ENCODE measurements around the gene DIP2C.
A peak's percentile ranks its signal among the peaks of the same experiment; 100 is the strongest.

DIP2C gene

DNA sequence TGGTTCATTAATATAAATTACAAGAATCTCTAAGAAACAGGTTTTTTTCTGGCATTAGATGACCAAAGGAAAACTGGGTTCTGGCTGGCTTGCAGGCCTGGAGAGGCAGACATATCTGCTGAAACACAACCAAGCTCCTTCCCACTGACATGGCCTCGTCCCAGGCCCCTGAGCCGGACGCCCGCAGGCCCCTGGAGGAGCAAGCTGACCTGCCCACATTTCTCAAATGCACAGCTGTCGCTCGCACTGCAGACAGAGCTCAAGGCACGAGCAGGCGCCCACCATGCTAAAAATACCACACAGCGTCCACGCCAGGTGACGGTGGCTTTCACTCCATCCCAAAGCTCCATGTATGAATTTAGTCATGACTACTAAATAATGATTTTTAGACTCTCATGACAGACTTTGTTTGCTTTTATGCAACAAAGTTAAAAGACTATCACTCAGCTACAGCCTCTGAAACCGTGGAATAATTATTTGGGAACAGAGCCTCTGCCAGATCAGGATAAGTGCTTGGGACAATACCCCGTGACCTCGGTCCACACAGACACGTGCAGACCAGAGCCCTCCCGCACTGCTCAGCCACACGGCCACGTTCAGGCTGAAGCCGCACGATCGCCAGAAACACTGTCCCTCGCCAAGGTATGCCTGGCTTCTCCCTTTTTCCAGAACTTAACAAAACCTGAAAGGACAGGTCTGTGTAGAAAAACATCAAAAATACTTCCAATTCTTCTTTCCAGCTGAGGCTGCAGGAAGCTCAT, 71.1 kb downstream of the DIP2C start:
- Histone ChIP-seq H4K12ac (ENCODE audit: low read depth, low read length) (no peak overlapping the region), H4K91ac (ENCODE audit: low read depth, low read length) (no peak overlapping the region), H2AFZ (ENCODE audit: insufficient read depth, low read length, poor library complexity) (no peak overlapping the region), H3K79me1 (ENCODE audit: low read length) (peaks cover 8% of the 10 kb centered on the region), H3K27me3 (ENCODE audit: insufficient read depth, low read length) (no peaks in the 10 kb centered on the region), H3K4ac (ENCODE audit: low read depth, low read length) (no peak overlapping the region), H3K14ac (ENCODE audit: low read length) (no peak overlapping the region), H4K8ac (ENCODE audit: low read depth, low read length) (no peak overlapping the region), H3K27ac (ENCODE audit: low read depth, low read length) (no peak overlapping the region), H3K4me3 (ENCODE audit: low read depth, low read length) (no peak overlapping the region), H3K4me1 (ENCODE audit: control insufficient read depth in 1 of 2, insufficient read depth in 2 of 2, low read length in 2 of 2) (peaks cover 25 to 26% of the 10 kb centered on the region in 2 experiments), H2AK5ac (ENCODE audit: low read length) (no peak overlapping the region), H3K9me3 (ENCODE audit: insufficient read depth, low read depth, low read length) (peaks cover 2% of the 10 kb centered on the region), H3K36me3 (ENCODE audit: control insufficient read depth in 1 of 2, insufficient read depth in 2 of 2, low read length in 2 of 2) (peaks cover 0 to 3% of the 10 kb centered on the region in 2 experiments), H3K79me2 (ENCODE audit: control insufficient read depth, insufficient read depth, low read length, poor library complexity) (peaks cover 2% of the 10 kb centered on the region), H3K23ac (ENCODE audit: low read length) (no peak overlapping the region), H3K18ac (ENCODE audit: low read length) (peak overlapping the region; percentile 49), H2BK12ac (ENCODE audit: low read length) (no peak overlapping the region), H2BK120ac (ENCODE audit: insufficient read depth, low read length, poor library complexity) (no peak overlapping the region), H3K4me2 (ENCODE audit: low read length) (no peak overlapping the region), H3K9ac (ENCODE audit: low read length) (no peak overlapping the region), H2BK5ac (ENCODE audit: low read depth, low read length, poor library complexity) (no peak overlapping the region)
- DNase-seq, result peak; percentile 89 to 91
- WGBS (ENCODE audit: extremely low coverage, insufficient coverage, insufficient read length), result no CpG with 5 or more reads among the region's 22 CpGs

DNA sequence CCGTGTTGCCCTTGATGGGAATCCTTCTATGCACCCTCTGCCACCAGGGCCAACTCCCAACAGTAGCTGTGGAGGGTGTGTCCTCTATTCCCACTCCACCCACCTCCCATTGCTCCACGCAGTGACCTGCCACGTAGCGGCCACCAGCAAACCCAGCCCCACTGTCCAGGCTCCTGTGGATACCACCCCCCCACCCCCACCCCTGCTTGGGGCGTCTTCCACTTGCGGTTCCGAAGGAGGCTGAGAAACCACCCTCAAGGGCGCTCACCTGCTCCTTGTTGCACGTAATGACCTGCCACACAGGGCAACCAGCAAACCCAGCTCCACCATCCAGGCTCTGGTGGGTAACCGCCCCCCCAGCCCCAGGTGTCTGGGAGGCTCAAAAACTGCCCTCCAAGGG, 72.0 kb downstream of the DIP2C start:
- no peak overlapping the region for H2AFZ ChIP-seq (ENCODE audit: insufficient read depth, low read length, poor library complexity)
- no peak overlapping the region for H4K91ac ChIP-seq (ENCODE audit: low read depth, low read length)
- H2BK120ac ChIP-seq (ENCODE audit: insufficient read depth, low read length, poor library complexity), result no peak overlapping the region
- no peak overlapping the region for H3K9ac ChIP-seq (ENCODE audit: low read length)
- no CpG with 5 or more reads among the region's 10 CpGs for WGBS (ENCODE audit: extremely low coverage, insufficient coverage, insufficient read length)
- H4K8ac ChIP-seq (ENCODE audit: low read depth, low read length), result peak overlapping the region; percentile 12
- H4K12ac ChIP-seq (ENCODE audit: low read depth, low read length), result no peak overlapping the region
- H3K27ac ChIP-seq (ENCODE audit: low read depth, low read length), result no peak overlapping the region
- no peak overlapping the region for H2BK12ac ChIP-seq (ENCODE audit: low read length)
- no peak overlapping the region for H3K23ac ChIP-seq (ENCODE audit: low read length)
- H3K9me3 ChIP-seq (ENCODE audit: insufficient read depth, low read depth, low read length), result no peaks in the 10 kb centered on the region
- H3K27me3 ChIP-seq (ENCODE audit: insufficient read depth, low read length), result no peaks in the 10 kb centered on the region
- H3K79me1 ChIP-seq (ENCODE audit: low read length), result peaks cover 11% of the 10 kb centered on the region
- no peak overlapping the region for H3K4me2 ChIP-seq (ENCODE audit: low read length)
- H2AK5ac ChIP-seq (ENCODE audit: low read length), result no peak overlapping the region
- peaks cover 0 to 3% of the 10 kb centered on the region in 2 experiments for H3K36me3 ChIP-seq (ENCODE audit: control insufficient read depth in 1 of 2, insufficient read depth in 2 of 2, low read length in 2 of 2)
- H3K79me2 ChIP-seq (ENCODE audit: control insufficient read depth, insufficient read depth, low read length, poor library complexity), result peaks cover 2% of the 10 kb centered on the region
- H3K4me3 ChIP-seq (ENCODE audit: low read depth, low read length), result no peak overlapping the region
- no peak overlapping the region for H2BK5ac ChIP-seq (ENCODE audit: low read depth, low read length, poor library complexity)
- H3K14ac ChIP-seq (ENCODE audit: low read length), result no peak overlapping the region
- H3K4me1 ChIP-seq (ENCODE audit: control insufficient read depth in 1 of 2, insufficient read depth in 2 of 2, low read length in 2 of 2), result peaks cover 33 to 35% of the 10 kb centered on the region in 2 experiments
- DNase-seq, result no peak
- H3K4ac ChIP-seq (ENCODE audit: low read depth, low read length), result no peak overlapping the region
- H3K18ac ChIP-seq (ENCODE audit: low read length), result peak overlapping the region; percentile 48

DNA sequence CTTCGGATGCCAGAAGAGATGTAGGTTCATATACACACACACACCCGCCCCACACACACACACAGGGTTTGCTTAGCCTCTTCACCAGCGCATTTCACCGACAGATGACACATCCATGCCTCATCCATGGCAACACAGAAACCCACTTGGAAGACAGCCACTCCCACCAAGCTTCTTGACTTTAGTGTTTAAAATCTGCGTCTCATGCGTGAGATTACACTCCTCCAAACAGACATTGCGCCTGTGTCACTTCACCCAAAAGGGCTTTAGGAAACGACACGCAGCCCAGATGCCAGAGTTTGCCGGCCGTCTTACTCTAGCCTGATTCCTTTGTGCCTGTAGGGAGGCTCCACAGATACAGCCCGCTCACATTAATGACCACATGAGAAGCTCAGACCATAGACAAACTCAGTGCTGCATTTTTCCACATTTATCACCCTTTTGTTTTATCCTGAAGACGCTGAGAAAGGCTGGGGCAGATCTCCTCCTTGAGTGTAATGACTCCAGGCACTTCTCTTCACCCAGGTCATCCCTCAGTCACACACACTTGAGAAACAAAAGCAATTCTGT, 73.8 kb downstream of the DIP2C start:
- H2BK12ac ChIP-seq (ENCODE audit: low read length), result no peak overlapping the region

DNA sequence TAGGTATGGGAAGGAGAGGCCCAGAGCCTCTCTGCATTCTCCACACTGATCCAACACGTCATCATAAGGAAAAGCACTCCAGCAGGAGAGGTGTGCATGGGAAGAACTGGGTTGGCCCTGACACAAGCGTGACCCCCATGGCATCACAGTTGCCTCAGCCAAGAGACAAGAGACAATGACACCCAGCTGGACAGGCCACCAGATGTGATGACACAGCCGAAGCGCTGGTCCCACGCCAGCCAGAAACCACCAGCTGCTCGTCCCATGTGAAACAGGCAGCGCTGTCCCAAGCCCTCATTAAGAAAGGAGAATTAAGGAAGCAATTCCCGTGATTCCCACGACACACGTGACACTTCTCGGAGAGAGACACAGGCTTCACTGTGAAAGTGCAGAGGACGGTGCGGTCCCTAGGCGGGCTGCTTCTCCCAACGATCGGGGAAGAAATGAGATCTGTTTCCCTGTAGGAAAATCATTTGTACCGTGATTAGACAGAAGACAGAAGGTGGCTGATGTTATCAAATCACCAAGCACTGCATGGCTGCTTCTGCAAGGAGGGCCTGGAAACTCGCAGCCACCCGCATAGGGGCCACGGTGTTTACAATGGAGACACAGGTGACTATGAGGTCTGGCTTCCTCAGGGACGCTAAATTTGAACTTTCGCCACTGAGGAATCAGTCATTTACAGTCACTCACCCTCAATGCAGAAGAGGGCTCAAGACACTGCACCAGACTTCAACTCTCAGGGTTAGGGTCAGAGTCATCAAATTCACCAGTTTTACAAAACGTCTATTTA, 74.5 kb downstream of the DIP2C start:
- Histone ChIP-seq H3K79me2 (ENCODE audit: control insufficient read depth, insufficient read depth, low read length, poor library complexity) (peaks cover 2% of the 10 kb centered on the region), H3K27me3 (ENCODE audit: insufficient read depth, low read length) (no peaks in the 10 kb centered on the region), H2BK5ac (ENCODE audit: low read depth, low read length, poor library complexity) (no peak overlapping the region), H3K79me1 (ENCODE audit: low read length) (peaks cover 11% of the 10 kb centered on the region), H4K8ac (ENCODE audit: low read depth, low read length) (no peak overlapping the region), H3K36me3 (ENCODE audit: control insufficient read depth in 1 of 2, insufficient read depth in 2 of 2, low read length in 2 of 2) (no peaks in the 10 kb centered on the region), H2AFZ (ENCODE audit: insufficient read depth, low read length, poor library complexity) (no peak overlapping the region), H3K14ac (ENCODE audit: low read length) (no peak overlapping the region), H3K4me3 (ENCODE audit: low read depth, low read length) (no peak overlapping the region), H3K27ac (ENCODE audit: low read depth, low read length) (no peak overlapping the region), H3K9ac (ENCODE audit: low read length) (no peak overlapping the region), H3K4me1 (ENCODE audit: control insufficient read depth in 1 of 2, insufficient read depth in 2 of 2, low read length in 2 of 2) (peaks cover 37 to 40% of the 10 kb centered on the region in 2 experiments), H4K91ac (ENCODE audit: low read depth, low read length) (no peak overlapping the region), H2AK5ac (ENCODE audit: low read length) (no peak overlapping the region), H2BK120ac (ENCODE audit: insufficient read depth, low read length, poor library complexity) (no peak overlapping the region), H3K4ac (ENCODE audit: low read depth, low read length) (no peak overlapping the region), H3K4me2 (ENCODE audit: low read length) (no peak overlapping the region), H4K12ac (ENCODE audit: low read depth, low read length) (no peak overlapping the region), H3K23ac (ENCODE audit: low read length) (no peak overlapping the region), H2BK12ac (ENCODE audit: low read length) (peak overlapping the region; percentile 7), H3K18ac (ENCODE audit: low read length) (no peak overlapping the region), H3K9me3 (ENCODE audit: insufficient read depth, low read depth, low read length) (no peaks in the 10 kb centered on the region)
- no CpG with 5 or more reads among the region's 23 CpGs for WGBS (ENCODE audit: extremely low coverage, insufficient coverage, insufficient read length)
- DNase-seq, result peak; percentile 95 to 98

More for the DNA sequence above, 73.8 kb downstream of the DIP2C start:
- WGBS (ENCODE audit: extremely low coverage, insufficient coverage, insufficient read length), result no CpG with 5 or more reads among the region's 13 CpGs
- Histone ChIP-seq H3K4me1 (ENCODE audit: control insufficient read depth in 1 of 2, insufficient read depth in 2 of 2, low read length in 2 of 2) (peaks cover 33 to 38% of the 10 kb centered on the region in 2 experiments), H3K9ac (ENCODE audit: low read length) (no peak overlapping the region), H3K18ac (ENCODE audit: low read length) (no peak overlapping the region), H3K27me3 (ENCODE audit: insufficient read depth, low read length) (no peaks in the 10 kb centered on the region), H3K79me1 (ENCODE audit: low read length) (peaks cover 11% of the 10 kb centered on the region), H3K4ac (ENCODE audit: low read depth, low read length) (no peak overlapping the region), H4K8ac (ENCODE audit: low read depth, low read length) (no peak overlapping the region), H3K79me2 (ENCODE audit: control insufficient read depth, insufficient read depth, low read length, poor library complexity) (peaks cover 2% of the 10 kb centered on the region), H3K23ac (ENCODE audit: low read length) (no peak overlapping the region), H3K4me2 (ENCODE audit: low read length) (no peak overlapping the region), H3K27ac (ENCODE audit: low read depth, low read length) (no peak overlapping the region), H2AFZ (ENCODE audit: insufficient read depth, low read length, poor library complexity) (no peak overlapping the region), H2BK120ac (ENCODE audit: insufficient read depth, low read length, poor library complexity) (no peak overlapping the region), H4K12ac (ENCODE audit: low read depth, low read length) (no peak overlapping the region), H2AK5ac (ENCODE audit: low read length) (no peak overlapping the region), H3K9me3 (ENCODE audit: insufficient read depth, low read depth, low read length) (no peaks in the 10 kb centered on the region), H3K14ac (ENCODE audit: low read length) (peak overlapping the region; percentile 17), H3K4me3 (ENCODE audit: low read depth, low read length) (no peak overlapping the region), H2BK5ac (ENCODE audit: low read depth, low read length, poor library complexity) (no peak overlapping the region), H4K91ac (ENCODE audit: low read depth, low read length) (no peak overlapping the region), H3K36me3 (ENCODE audit: control insufficient read depth in 1 of 2, insufficient read depth in 2 of 2, low read length in 2 of 2) (no peaks in the 10 kb centered on the region)
- DNase-seq, result peak; percentile 53 to 83

Data from trophoblast cell (in vitro differentiated cells and primary cell).